KMS-11 (cell line): ENCODE data around the gene TXNDC12.
"Not testable (repeated sequence)": the region's sequence is repeated elsewhere in the genome, so short reads cannot be mapped to it uniquely, and the experiment has no call there.

Experiments
- H2AFZ ChIP-seq: fragments of 200-600 bp; sonication (generic); 2 replicates; pipeline ENCODE4 v1.6.1; 2016; ENCODE audit warnings: antibody characterized with exemption, mixed run types, low read depth
- H3K27ac ChIP-seq: fragments of 200-600 bp; sonication (generic); 2 replicates; pipeline ENCODE4 v1.6.1; 2016; ENCODE audit warnings: mild to moderate bottlenecking, mixed run types
- H3K27me3 ChIP-seq: fragments of 200-600 bp; sonication (generic); 2 replicates; pipeline ENCODE4 v1.6.1; 2017; ENCODE audit warnings: mild to moderate bottlenecking, low read depth, mixed run types, moderate library complexity; ENCODE audit not compliant: insufficient read depth
- H3K36me3 ChIP-seq: fragments of 200-600 bp; sonication (generic); 2 replicates; pipeline ENCODE4 v1.6.1; 2017; ENCODE audit warnings: mild to moderate bottlenecking, mixed run types; ENCODE audit not compliant: insufficient read depth
- H3K4me1 ChIP-seq: fragments of 200-600 bp; sonication (generic); 2 replicates; pipeline ENCODE4 v1.6.1; 2016; ENCODE audit warnings: mild to moderate bottlenecking, low read depth, mixed run types; ENCODE audit not compliant: poor library complexity, severe bottlenecking
- H3K4me2 ChIP-seq: fragments of 200-600 bp; sonication (generic); 2 replicates; pipeline ENCODE4 v1.7.0; 2016; ENCODE audit warnings: mild to moderate bottlenecking, mixed run types
- H3K4me3 ChIP-seq: fragments of 200-600 bp; sonication (generic); IDR thresholded peaks from 2 replicates; pipeline ENCODE4 v1.6.1; 2017; ENCODE audit warnings: low read depth, low read length, mixed read lengths; ENCODE audit not compliant: insufficient read depth
- H3K79me2 ChIP-seq: fragments of 200-600 bp; sonication (generic); 2 replicates; pipeline ENCODE4 v1.6.1; 2016; ENCODE audit warnings: low read depth, mixed run types; ENCODE audit not compliant: insufficient read depth
- H3K9ac ChIP-seq: fragments of 200-600 bp; sonication (generic); 2 replicates; pipeline ENCODE4 v1.6.1; 2016; ENCODE audit warnings: mild to moderate bottlenecking, mixed run types
- H4K20me1 ChIP-seq: fragments of 200-600 bp; sonication (generic); 2 replicates; pipeline ENCODE4 v1.6.1; 2016; ENCODE audit warnings: mild to moderate bottlenecking, mixed run types; ENCODE audit not compliant: insufficient read depth
- CTCF ChIP-seq: fragments of 200-600 bp; sonication (generic); conservative IDR thresholded peaks from 2 replicates; pipeline ENCODE4 v1.6.1; 2017; ENCODE audit warnings: low read depth, mild to moderate bottlenecking, antibody characterized with exemption, low read length, moderate library complexity, mixed read lengths

The TXNDC12 gene

DNA sequence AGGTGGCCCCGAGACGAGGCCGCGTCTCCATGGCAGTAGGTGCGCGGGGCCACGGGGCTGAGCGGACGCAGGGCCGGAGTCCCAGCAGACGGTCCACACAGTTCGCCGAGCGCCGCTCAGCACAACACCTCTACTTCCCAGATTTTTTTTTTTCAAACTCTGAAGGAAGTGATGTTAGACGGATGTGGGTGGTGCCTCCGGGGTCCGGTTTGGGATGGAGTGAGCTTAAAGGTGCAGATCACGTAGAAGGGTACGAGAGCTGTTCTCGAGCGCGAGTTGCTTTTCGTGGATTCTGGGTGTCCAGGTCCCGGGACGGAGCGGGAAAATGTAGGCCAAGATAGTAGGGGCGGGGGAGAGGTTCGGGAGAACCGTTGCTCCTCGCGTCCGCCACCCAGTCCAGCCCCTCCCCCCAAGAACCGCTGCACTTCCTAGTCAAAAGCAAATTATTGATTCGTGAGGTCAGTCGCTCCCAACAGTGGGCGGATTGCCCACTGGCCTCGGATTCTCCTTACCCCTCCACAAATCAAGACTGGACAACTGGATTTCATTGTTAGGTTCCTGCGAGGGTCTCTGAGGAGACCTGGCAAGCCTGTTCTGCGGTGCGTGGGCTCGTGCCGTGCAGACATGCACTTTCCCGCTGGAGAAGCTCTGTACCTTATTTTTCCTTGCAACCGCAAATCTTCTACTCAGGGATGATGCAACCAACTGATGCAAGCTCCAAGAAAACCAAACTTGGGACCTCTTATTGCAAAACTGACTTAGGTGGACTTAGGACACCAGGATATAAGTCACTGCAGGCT lies at the start of gene TXNDC12:
Gene TXNDC12 (minus strand): TSS at position 126 of the 800 bp plus-strand sequence. CDS start 95 bp downstream, at position 31.
- H4K20me1 ChIP-seq: peaks cover 22% of the 10 kb centered on the region; the same call in 1 of the 2 replicates
- H3K4me2 ChIP-seq: peak within 1 kb of the TSS; percentile 72
- H3K4me3 ChIP-seq: peak within 1 kb of the TSS; percentile 97
- H3K27me3 ChIP-seq: no peaks in the 10 kb centered on the region; the same call in 1 of the 2 replicates
- H3K79me2 ChIP-seq: peaks cover 59% of the 10 kb centered on the region
- no peak for TF ChIP-seq CTCF
- H3K9ac ChIP-seq: peak within 1 kb of the TSS; percentile 92
- H2AFZ ChIP-seq: peak within 1 kb of the TSS; percentile 91
- H3K27ac ChIP-seq: peak within 1 kb of the TSS; percentile 74
- H3K36me3 ChIP-seq: no peaks in the 10 kb centered on the region; the same call in 1 of the 2 replicates
- H3K4me1 ChIP-seq: peaks cover 48% of the 10 kb centered on the region

DNA sequence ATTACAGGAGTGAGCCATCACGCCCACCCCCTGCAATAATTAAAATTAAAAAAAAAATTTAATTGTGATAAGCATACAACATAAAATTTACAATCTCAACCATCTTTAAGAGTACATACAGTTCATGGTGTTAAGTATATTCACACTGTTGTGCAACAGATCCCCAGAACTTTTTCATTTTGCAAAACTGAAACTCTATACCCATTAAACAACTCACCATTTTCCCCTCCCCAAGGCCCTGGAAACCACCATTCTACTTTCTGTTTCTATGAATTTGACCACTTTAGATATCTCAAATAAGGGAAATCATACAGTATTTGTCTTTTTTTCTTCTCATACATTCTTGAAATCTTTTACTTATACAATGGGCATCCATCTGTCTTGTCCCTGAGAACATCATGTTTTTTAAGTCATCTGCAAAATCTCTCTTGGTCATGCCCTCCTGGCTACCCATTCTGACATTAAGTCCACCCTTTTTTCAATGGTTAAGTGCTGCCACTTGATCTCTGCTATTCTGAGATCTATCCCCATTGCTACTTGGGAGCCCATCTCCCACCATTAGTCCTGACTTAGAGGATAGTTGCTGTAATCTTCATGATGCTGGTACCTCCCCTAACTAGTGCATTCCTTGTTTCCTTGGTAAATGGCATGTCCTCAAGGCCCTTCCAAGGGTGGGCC lies 47.5 kb upstream of the TXNDC12 start:
- Histone ChIP-seq H4K20me1 (no peaks in the 10 kb centered on the region), H3K27me3 (peaks cover 27% of the 10 kb centered on the region; the same call in 1 of the 2 replicates), H3K4me1 (peaks cover 34% of the 10 kb centered on the region), H3K4me3 (peak overlapping the region; percentile 2), H3K9ac (no peak overlapping the region), H2AFZ (no peak overlapping the region), H3K79me2 (no peaks in the 10 kb centered on the region), H3K27ac (peak overlapping the region; percentile 5; the same call in 1 of the 2 replicates), H3K36me3 (no peaks in the 10 kb centered on the region), H3K4me2 (peak overlapping the region; percentile 52)
- no peak for TF ChIP-seq CTCF

GRCh38 chr1:52098139-52098871 lies 43.3 kb upstream of the TXNDC12 start:
- Histone ChIP-seq H3K4me2 (no peak overlapping the region), H3K36me3 (no peaks in the 10 kb centered on the region), H3K27me3 (peaks cover 17% of the 10 kb centered on the region; the same call in 1 of the 2 replicates), H3K4me1 (peaks cover 28% of the 10 kb centered on the region), H3K27ac (no peak overlapping the region), H2AFZ (no peak overlapping the region), H3K79me2 (no peaks in the 10 kb centered on the region), H3K9ac (no peak overlapping the region), H3K4me3 (no peak overlapping the region), H4K20me1 (no peaks in the 10 kb centered on the region)
- TF ChIP-seq CTCF: no peak; the same call in 1 of the 2 replicates

- no peak overlapping the region for H3K4me3 ChIP-seq
- no peak overlapping the region for H3K27ac ChIP-seq
- no peak overlapping the region for H3K9ac ChIP-seq
- H3K36me3 ChIP-seq: no peaks in the 10 kb centered on the region
- peaks cover 17% of the 10 kb centered on the region; the same call in 1 of the 2 replicates for H3K27me3 ChIP-seq
- peaks cover 7% of the 10 kb centered on the region for H3K4me1 ChIP-seq
- no peak for TF ChIP-seq CTCF
- H2AFZ ChIP-seq: no peak overlapping the region
- H3K79me2 ChIP-seq: no peaks in the 10 kb centered on the region
- H4K20me1 ChIP-seq: no peaks in the 10 kb centered on the region
- no peak overlapping the region for H3K4me2 ChIP-seq
Measured at GRCh38 chr1:52096216-52096615, 41.2 kb upstream of the TXNDC12 start.

GRCh38 chr1:52094300-52094699 lies 39.3 kb upstream of the TXNDC12 start:
- not testable (repeated sequence) for H3K4me2 ChIP-seq, H3K79me2 ChIP-seq, H3K27me3 ChIP-seq, H3K27ac ChIP-seq, H2AFZ ChIP-seq, H3K4me1 ChIP-seq, H3K36me3 ChIP-seq, H3K4me3 ChIP-seq, H4K20me1 ChIP-seq, H3K9ac ChIP-seq

- not testable (repeated sequence) for H3K79me2 ChIP-seq, H2AFZ ChIP-seq, H3K27ac ChIP-seq, H3K36me3 ChIP-seq, H4K20me1 ChIP-seq, H3K27me3 ChIP-seq, H3K4me3 ChIP-seq, H3K4me2 ChIP-seq, H3K9ac ChIP-seq, H3K4me1 ChIP-seq
Measured at GRCh38 chr1:52087892-52088291, 32.9 kb upstream of the TXNDC12 start.
